Neural progenitor cell (in vitro differentiated cells): ENCODE measurements around the gene SLC35C1. TPM values are rescaled to one million over a fixed set of nuclear protein-coding genes. Genes with fewer than 3 reads are reported as not detected.

Experiments
- DNase-seq: peaks from one replicate; pipeline ENCODE4 v3.0.0-alpha.2; 2016; ENCODE audit warnings: low spot score
- H2AFZ ChIP-seq: fragments of 200-600 bp; sonication (generic); replicated peaks from 2 replicates; pipeline ENCODE4 v1.6.1; 2016; ENCODE audit warnings: antibody characterized with exemption
- H3F3A ChIP-seq: fragments of 200-600 bp; sonication (generic); 2 replicates; pipeline ENCODE4 v1.6.1; 2016; ENCODE audit warnings: antibody characterized with exemption, low read depth
- H3K27ac ChIP-seq: fragments of 200-600 bp; sonication (generic); 2 replicates; pipeline ENCODE4 v1.5.1; 2016; ENCODE audit warnings: mild to moderate bottlenecking
- H3K27me3 ChIP-seq: fragments of 200-600 bp; sonication (generic); 2 replicates; pipeline ENCODE4 v1.6.1; 2016; ENCODE audit warnings: mild to moderate bottlenecking, moderate library complexity
- H3K36me3 ChIP-seq: fragments of 200-600 bp; sonication (generic); 2 replicates; pipeline ENCODE4 v1.5.1; 2016
- H3K4me1 ChIP-seq: fragments of 200-600 bp; sonication (generic); 2 replicates; pipeline ENCODE4 v1.6.1; 2016; ENCODE audit warnings: mixed run types
- H3K4me2 ChIP-seq: fragments of 200-600 bp; sonication (generic); 2 replicates; pipeline ENCODE4 v1.6.1; 2016
- H3K4me3 ChIP-seq: fragments of 200-600 bp; sonication (generic); 2 replicates; pipeline ENCODE4 v1.5.1; 2016
- H3K79me2 ChIP-seq: fragments of 200-600 bp; sonication (generic); 2 replicates; pipeline ENCODE4 v1.6.1; 2016; ENCODE audit warnings: low read depth
- H3K9ac ChIP-seq: fragments of 200-600 bp; sonication (generic); 2 replicates; pipeline ENCODE4 v1.6.1; 2016
- H3K9me3 ChIP-seq: fragments of 200-600 bp; sonication (generic); 2 replicates; pipeline ENCODE4 v1.5.1; 2016; ENCODE audit warnings: low read depth
- H4K20me1 ChIP-seq: fragments of 200-600 bp; sonication (generic); 2 replicates; pipeline ENCODE4 v1.6.1; 2016; ENCODE audit warnings: low read depth
- H3K27ac Mint-ChIP-seq: 3 replicates; pipeline ENCODE4 v1.8.0; 2021; ENCODE audit warnings: mixed read lengths
- H3K27me3 Mint-ChIP-seq: 2 replicates; pipeline ENCODE4 v1.8.0; 2022; ENCODE audit warnings: low read depth, mild to moderate bottlenecking, inconsistent platforms, moderate library complexity, mixed read lengths; ENCODE audit not compliant: insufficient read depth
- H3K36me3 Mint-ChIP-seq: 3 replicates; pipeline ENCODE4 v1.8.0; 2021; ENCODE audit warnings: mixed read lengths
- H3K4me1 Mint-ChIP-seq: 3 replicates; pipeline ENCODE4 v1.8.0; 2021; ENCODE audit warnings: mixed read lengths
- H3K4me3 Mint-ChIP-seq: 3 replicates; pipeline ENCODE4 v1.8.0; 2021; ENCODE audit warnings: mild to moderate bottlenecking, moderate library complexity, mixed read lengths
- H3K9me3 Mint-ChIP-seq: 3 replicates; pipeline ENCODE4 v1.8.0; 2020; ENCODE audit warnings: mixed read lengths
- CTCF ChIP-seq: fragments of 200-600 bp; sonication (generic); IDR thresholded peaks from 2 replicates; pipeline ENCODE4 v1.5.1; 2017; ENCODE audit warnings: antibody characterized with exemption, mild to moderate bottlenecking
- EZH2 ChIP-seq: fragments of 200-600 bp; sonication (generic); IDR thresholded peaks from 2 replicates; pipeline ENCODE4 v1.6.1; 2017; ENCODE audit warnings: antibody characterized with exemption, mild to moderate bottlenecking, moderate library complexity
- EZH2phosphoT487 ChIP-seq: fragments of 200-600 bp; sonication (generic); IDR thresholded peaks from 2 replicates; pipeline ENCODE4 v1.6.1; 2017; ENCODE audit warnings: antibody characterized with exemption
- total RNA-seq: library from RNA; depleted of rRNA; stranded (reverse); fragments of >200 nt; gene quantifications from 2 replicates; pipeline ENCODE4 v1.2.3, GENCODE V29; 2015; ENCODE audit warnings: low replicate concordance

SLC35C1 gene
- total RNA-seq, 1 donor from 2014 or later: 1.3 TPM

GRCh38 chr11:45811571-45812290 lies 6.8 kb downstream of the SLC35C1 start:
- no peaks in the 10 kb centered on the region for H3K79me2 ChIP-seq
- H3K4me1 ChIP-seq: peaks cover 19% of the 10 kb centered on the region
- no peak overlapping the region for H3K27ac Mint-ChIP-seq
- H3F3A ChIP-seq: peaks cover 19% of the 10 kb centered on the region
- no peaks in the 10 kb centered on the region for H3K27me3 ChIP-seq
- no peaks in the 10 kb centered on the region for H3K36me3 ChIP-seq
- no peak overlapping the region for H3K9ac ChIP-seq
- no peak overlapping the region for H3K4me2 ChIP-seq
- peaks cover 6% of the 10 kb centered on the region for H4K20me1 ChIP-seq
- H3K9me3 ChIP-seq: no peaks in the 10 kb centered on the region
- peaks cover 4% of the 10 kb centered on the region for H3K36me3 Mint-ChIP-seq
- TF ChIP-seq EZH2phosphoT487 (no peak), CTCF (no peak), EZH2 (no peak)
- H3K4me3 ChIP-seq: no peak overlapping the region
- no peaks in the 10 kb centered on the region for H3K9me3 Mint-ChIP-seq
- peaks cover 18% of the 10 kb centered on the region for H3K4me1 Mint-ChIP-seq
- no peak overlapping the region for H3K4me3 Mint-ChIP-seq
- no peak overlapping the region for H3K27ac ChIP-seq
- DNase-seq: no peak
- peaks cover 6% of the 10 kb centered on the region for H3K27me3 Mint-ChIP-seq
- H2AFZ ChIP-seq: no peak overlapping the region

GRCh38 chr11:45812581-45813548 lies 7.9 kb downstream of the SLC35C1 start:
- Mint-ChIP-seq H3K9me3 (no peaks in the 10 kb centered on the region), H3K4me1 (peaks cover 13% of the 10 kb centered on the region), H3K27me3 (peaks cover 6% of the 10 kb centered on the region), H3K4me3 (no peak overlapping the region), H3K27ac (peak overlapping the region; percentile 89), H3K36me3 (peaks cover 4% of the 10 kb centered on the region)
- Histone ChIP-seq H3K9ac (no peak overlapping the region), H3K4me1 (peaks cover 22% of the 10 kb centered on the region), H3F3A (peaks cover 22% of the 10 kb centered on the region), H3K36me3 (no peaks in the 10 kb centered on the region), H2AFZ (no peak overlapping the region), H3K27ac (no peak overlapping the region), H4K20me1 (peaks cover 6% of the 10 kb centered on the region), H3K9me3 (no peaks in the 10 kb centered on the region), H3K79me2 (no peaks in the 10 kb centered on the region), H3K4me2 (peak overlapping the region; percentile 18), H3K27me3 (no peaks in the 10 kb centered on the region), H3K4me3 (no peak overlapping the region)
- DNase-seq: no peak
- TF ChIP-seq EZH2 (no peak), CTCF (no peak), EZH2phosphoT487 (no peak)

- Histone ChIP-seq H3F3A (peaks cover 22% of the 10 kb centered on the region), H3K27ac (no peak overlapping the region), H3K4me1 (peaks cover 22% of the 10 kb centered on the region), H4K20me1 (peaks cover 6% of the 10 kb centered on the region), H3K4me2 (no peak overlapping the region), H3K4me3 (no peak overlapping the region), H3K36me3 (no peaks in the 10 kb centered on the region), H2AFZ (no peak overlapping the region), H3K9ac (no peak overlapping the region), H3K9me3 (no peaks in the 10 kb centered on the region), H3K79me2 (no peaks in the 10 kb centered on the region), H3K27me3 (no peaks in the 10 kb centered on the region)
- no peak for DNase-seq
- Mint-ChIP-seq H3K4me1 (peaks cover 13% of the 10 kb centered on the region), H3K27ac (no peak overlapping the region), H3K4me3 (no peak overlapping the region), H3K9me3 (no peaks in the 10 kb centered on the region), H3K36me3 (no peaks in the 10 kb centered on the region), H3K27me3 (peaks cover 10% of the 10 kb centered on the region)
- TF ChIP-seq CTCF (no peak), EZH2phosphoT487 (no peak), EZH2 (no peak)
Observed at GRCh38 chr11:45815747-45816146, 10.8 kb downstream of the SLC35C1 start.
